GM23248 (cell line): Measurements from ENCODE around the gene ACAN. TPM values are rescaled to one million over a fixed set of nuclear protein-coding genes. Genes with fewer than 3 reads are reported as not detected.

Experiments used
- DNase-seq: peaks from one replicate; pipeline ENCODE4 v3.0.0-alpha.2; 2015
- H2AFZ ChIP-seq: fragments of 200-600 bp; sonication (generic); 2 replicates; pipeline ENCODE4 v1.6.1; 2016; ENCODE audit warnings: antibody characterized with exemption
- H3F3A ChIP-seq: fragments of 200-600 bp; sonication (generic); 2 replicates; pipeline ENCODE4 v1.6.1; 2016; ENCODE audit warnings: mild to moderate bottlenecking, antibody characterized with exemption, mixed run types; ENCODE audit not compliant: insufficient read depth
- H3K27ac ChIP-seq: fragments of 200-600 bp; sonication (generic); 2 replicates; pipeline ENCODE4 v1.5.1; 2016; ENCODE audit warnings: mild to moderate bottlenecking
- H3K27me3 ChIP-seq: fragments of 200-600 bp; sonication (generic); replicated peaks from 2 replicates; pipeline ENCODE4 v1.6.1; 2016; ENCODE audit warnings: mild to moderate bottlenecking; ENCODE audit not compliant: insufficient read depth
- H3K36me3 ChIP-seq: fragments of 200-600 bp; sonication (generic); 2 replicates; pipeline ENCODE4 v1.6.1; 2016; ENCODE audit warnings: low read depth, mild to moderate bottlenecking
- H3K4me1 ChIP-seq: fragments of 200-600 bp; sonication (generic); 2 replicates; pipeline ENCODE4 v1.6.1; 2016; ENCODE audit warnings: mild to moderate bottlenecking; ENCODE audit not compliant: insufficient read depth
- H3K4me2 ChIP-seq: fragments of 200-600 bp; sonication (generic); one replicate; pipeline ENCODE4 v1.6.1; 2016; ENCODE audit warnings: mild to moderate bottlenecking; ENCODE audit not compliant: unreplicated experiment
- H3K4me3 ChIP-seq: fragments of 200-600 bp; sonication (generic); 2 replicates; pipeline ENCODE4 v1.5.1; 2016; ENCODE audit warnings: mild to moderate bottlenecking
- H3K79me2 ChIP-seq: fragments of 200-600 bp; sonication (generic); 2 replicates; pipeline ENCODE4 v1.6.1; 2016; ENCODE audit warnings: mild to moderate bottlenecking; ENCODE audit not compliant: insufficient read depth
- H3K9ac ChIP-seq: fragments of 200-600 bp; sonication (generic); 2 replicates; pipeline ENCODE4 v1.6.1; 2016; ENCODE audit warnings: mild to moderate bottlenecking
- H3K9me2 ChIP-seq: fragments of 200-600 bp; sonication (generic); 2 replicates; pipeline ENCODE4 v1.6.1; 2016; ENCODE audit warnings: mixed run types, mild to moderate bottlenecking, moderate library complexity; ENCODE audit not compliant: insufficient read depth
- H3K9me3 ChIP-seq: fragments of 200-600 bp; sonication (generic); one replicate; pipeline ENCODE4 v1.6.1; 2017; ENCODE audit warnings: low read depth
- H4K20me1 ChIP-seq: fragments of 200-600 bp; sonication (generic); 2 replicates; pipeline ENCODE4 v1.6.0; 2016; ENCODE audit not compliant: insufficient read depth
- EZH2 ChIP-seq: fragments of 200-600 bp; sonication (generic); IDR thresholded peaks from 2 replicates; pipeline ENCODE4 v1.6.1; 2018; ENCODE audit warnings: antibody characterized with exemption, mild to moderate bottlenecking; ENCODE audit not compliant: insufficient read depth, poor library complexity, severe bottlenecking
- EZH2phosphoT487 ChIP-seq: fragments of 200-600 bp; sonication (generic); IDR thresholded peaks from 2 replicates; pipeline ENCODE4 v1.6.1; 2018; ENCODE audit warnings: antibody characterized with exemption, moderate library complexity, mild to moderate bottlenecking, low read depth; ENCODE audit not compliant: insufficient read depth
- WGBS, 2 experiments: methylation state at CpG; one replicate each; pipeline ENCODE4 v1.1.6; 2015 to 2017; ENCODE audit warnings: low lambda C conversion rate in 2 of 2, low coverage in 1 of 2; ENCODE audit errors: missing lambda C conversion rate in 2 of 2; 5-methylcytosine and 5-hydroxymethylcytosine counted together
- in situ Hi-C: fragments of 300-500 bp; cut with MboI; formaldehyde crosslinking; loops from 2 replicates; pipeline ENCODE4 v1.15.0; 2020
- polyA plus RNA-seq: library from polyadenylated mRNA; unstranded; fragments of >200 nt; fragmentation: Nextera tagmentation; extraction: Ambion mirVana; gene quantifications from 2 replicates; pipeline ENCODE4 v1.2.1, GENCODE V29; 2016
- total RNA-seq: library from RNA; depleted of rRNA; stranded (reverse); fragments of >200 nt; shearing (Covaris generic); gene quantifications from 2 replicates; pipeline ENCODE4 v1.2.3, GENCODE V29; 2014

The ACAN gene
- total and polyA plus RNA-seq, 2 experiments from 2014 or later = not detected

DNA sequence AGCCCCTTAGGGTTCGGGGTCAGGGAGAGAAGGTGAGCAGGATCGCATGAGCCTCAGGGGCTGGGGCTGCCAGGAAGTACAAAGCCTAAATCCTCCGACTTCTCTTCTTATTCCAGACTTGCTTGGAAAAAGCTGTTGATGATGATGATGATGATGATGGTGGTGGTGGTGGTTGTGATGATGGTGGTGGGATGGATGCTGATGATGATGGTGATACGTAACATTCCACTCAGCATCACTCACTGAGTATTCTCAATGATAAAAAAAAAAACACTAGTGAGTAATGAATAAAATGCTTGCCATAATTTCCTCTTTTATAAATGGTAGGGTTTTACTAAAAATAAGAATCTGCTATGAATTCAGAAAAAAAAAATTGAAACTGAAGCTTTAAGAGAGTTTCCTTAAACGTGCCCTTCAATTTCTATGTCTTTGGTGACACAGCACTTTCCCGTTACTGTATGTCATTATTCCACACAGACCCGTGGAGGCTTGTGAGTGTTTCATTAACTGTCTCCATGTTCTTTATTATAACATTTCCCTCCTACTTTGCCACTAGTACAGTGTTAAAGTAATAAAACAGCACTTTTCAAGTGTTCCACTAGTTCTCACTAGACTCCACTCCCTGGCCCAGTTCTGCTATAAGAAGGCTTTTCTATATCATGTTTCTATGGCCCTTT lies 5.4 kb upstream of the ACAN start:
- no peaks in the 10 kb centered on the region for H4K20me1 ChIP-seq
- no peak for TF ChIP-seq EZH2phosphoT487
- TF ChIP-seq EZH2 = no peak
- H3K9me3 ChIP-seq = no peaks in the 10 kb centered on the region
- no peak overlapping the region for H2AFZ ChIP-seq
- no peak for DNase-seq
- no peak overlapping the region for H3K4me2 ChIP-seq
- H3K36me3 ChIP-seq = no peaks in the 10 kb centered on the region
- H3K4me1 ChIP-seq = no peaks in the 10 kb centered on the region
- no peak overlapping the region for H3K27ac ChIP-seq
- in situ Hi-C loops = no loop called here
- peaks cover 26% of the 10 kb centered on the region for H3K27me3 ChIP-seq
- 56 to 60% methylated on average over 7 of the region's 7 CpGs for WGBS, 2 experiments
- no peak overlapping the region for H3K4me3 ChIP-seq
- no peaks in the 10 kb centered on the region for H3K9me2 ChIP-seq
- no peak overlapping the region for H3K9ac ChIP-seq
- H3F3A ChIP-seq = no peaks in the 10 kb centered on the region
- no peaks in the 10 kb centered on the region for H3K79me2 ChIP-seq

DNA sequence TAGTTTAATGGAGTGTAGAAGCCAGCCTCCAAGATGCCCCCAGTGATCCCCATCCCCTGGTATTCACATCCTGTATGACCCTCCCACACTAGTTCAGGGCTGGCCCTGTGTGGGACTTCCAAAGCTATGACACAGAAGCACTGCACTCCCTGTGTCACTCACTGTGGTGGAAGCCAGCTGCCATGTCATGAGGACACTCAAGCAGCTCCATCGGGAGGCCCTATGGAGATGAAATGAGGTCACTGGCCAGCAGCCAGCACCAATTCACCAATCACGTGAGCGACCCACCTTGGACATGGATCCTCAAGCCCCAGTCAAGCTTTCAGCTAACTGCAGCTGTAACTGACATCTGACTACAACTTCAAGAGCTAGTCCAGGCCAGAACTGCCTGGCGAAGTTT lies 3.9 kb upstream of the ACAN start:
- Histone ChIP-seq H2AFZ (no peak overlapping the region), H3K79me2 (no peaks in the 10 kb centered on the region), H3K9me3 (no peaks in the 10 kb centered on the region), H3K9me2 (no peaks in the 10 kb centered on the region), H3K4me1 (no peaks in the 10 kb centered on the region), H3K4me3 (no peak overlapping the region), H3F3A (no peaks in the 10 kb centered on the region), H3K4me2 (no peak overlapping the region), H3K27me3 (peaks cover 21% of the 10 kb centered on the region), H3K36me3 (no peaks in the 10 kb centered on the region), H3K27ac (no peak overlapping the region), H4K20me1 (no peaks in the 10 kb centered on the region), H3K9ac (no peak overlapping the region)
- WGBS, 2 experiments = 64 to 76% methylated on average over 4 of the region's 4 CpGs
- DNase-seq = no peak
- in situ Hi-C loops = no loop called here
- TF ChIP-seq EZH2phosphoT487 (no peak), EZH2 (no peak)

- Histone ChIP-seq H3K79me2 (no peaks in the 10 kb centered on the region), H3K4me3 (no peak overlapping the region), H3K27me3 (peaks cover 28% of the 10 kb centered on the region), H3K9ac (no peak overlapping the region), H3F3A (no peaks in the 10 kb centered on the region), H3K27ac (no peak overlapping the region), H3K4me2 (no peak overlapping the region), H3K9me2 (no peaks in the 10 kb centered on the region), H3K36me3 (no peaks in the 10 kb centered on the region), H3K4me1 (no peaks in the 10 kb centered on the region), H4K20me1 (no peaks in the 10 kb centered on the region), H2AFZ (no peak overlapping the region), H3K9me3 (no peaks in the 10 kb centered on the region)
- DNase-seq = peak; percentile 53
- in situ Hi-C loops = no loop called here
- 25 to 53% methylated on average over 1 of the region's 1 CpG for WGBS, 2 experiments
- no peak for TF ChIP-seq EZH2phosphoT487
- no peak for TF ChIP-seq EZH2
These were observed 3.2 kb upstream of the ACAN start for GRCh38 chr15:88800026-88800425.

DNA sequence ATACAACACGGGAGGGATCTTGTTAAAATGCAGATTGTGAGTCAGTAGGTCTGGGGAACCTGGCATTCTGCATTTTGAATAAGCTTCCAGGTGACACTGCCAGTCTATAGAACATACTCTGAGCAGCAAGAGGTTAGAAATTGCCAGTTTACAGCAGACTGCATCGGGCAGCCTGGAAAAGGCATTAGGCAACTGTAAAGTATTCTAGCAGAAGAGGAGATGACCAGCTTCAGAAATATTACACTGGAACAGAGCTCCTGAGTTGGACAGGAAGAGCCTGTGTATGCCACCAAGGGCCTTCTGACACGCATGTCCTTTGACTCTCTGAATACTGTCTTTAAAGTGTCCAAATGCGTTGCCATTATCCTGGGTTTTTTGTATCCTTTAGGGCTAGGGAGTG lies 2.5 kb upstream of the ACAN start:
- no peaks in the 10 kb centered on the region for H3K9me3 ChIP-seq
- no peak overlapping the region for H2AFZ ChIP-seq
- H3K4me1 ChIP-seq = no peaks in the 10 kb centered on the region
- WGBS, 2 experiments = 72 to 73% methylated on average over 4 of the region's 4 CpGs
- no peak overlapping the region for H3K4me3 ChIP-seq
- H4K20me1 ChIP-seq = no peaks in the 10 kb centered on the region
- no peak for TF ChIP-seq EZH2phosphoT487
- no peak for TF ChIP-seq EZH2
- no peak overlapping the region for H3K9ac ChIP-seq
- H3K36me3 ChIP-seq = no peaks in the 10 kb centered on the region
- H3K27ac ChIP-seq = no peak overlapping the region
- H3F3A ChIP-seq = no peaks in the 10 kb centered on the region
- DNase-seq = no peak
- no peaks in the 10 kb centered on the region for H3K9me2 ChIP-seq
- in situ Hi-C loops = no loop called here
- H3K27me3 ChIP-seq = peaks cover 35% of the 10 kb centered on the region
- H3K4me2 ChIP-seq = no peak overlapping the region
- no peaks in the 10 kb centered on the region for H3K79me2 ChIP-seq
